Mucosa of stomach (tissue), 1 donor: Measurements from ENCODE around the gene TMEM270.

Source experiments
- H3K27me3 ChIP-seq: one replicate; pipeline ENCODE4 v1.7.0; 2013; ENCODE audit warnings: mild to moderate bottlenecking, low read length; ENCODE audit not compliant: control insufficient read depth, insufficient read depth
- H3K36me3 ChIP-seq: one replicate; pipeline ENCODE4 v1.7.0; 2013; ENCODE audit warnings: low read length; ENCODE audit not compliant: control insufficient read depth, insufficient read depth
- H3K4me1 ChIP-seq: one replicate; pipeline ENCODE4 v1.7.0; 2013; ENCODE audit warnings: mild to moderate bottlenecking, low read length; ENCODE audit not compliant: control insufficient read depth, insufficient read depth
- H3K4me3 ChIP-seq: one replicate; pipeline ENCODE4 v1.7.0; 2013; ENCODE audit warnings: low read length
- H3K9ac ChIP-seq: one replicate; pipeline ENCODE4 v1.7.0; 2013; ENCODE audit warnings: mild to moderate bottlenecking, low read length, moderate library complexity
- H3K9me3 ChIP-seq: one replicate; pipeline ENCODE4 v1.7.0; 2013; ENCODE audit warnings: mild to moderate bottlenecking, low read length, moderate library complexity; ENCODE audit not compliant: control insufficient read depth
- donor health status: Pancreatic carcinoma.

TMEM270 gene

GRCh38 chr7:73896454-73896853, 35.5 kb downstream of the TMEM270 start:
- Histone ChIP-seq H3K36me3 (no peaks in the 10 kb centered on the region), H3K27me3 (no peaks in the 10 kb centered on the region), H3K9me3 (no peaks in the 10 kb centered on the region), H3K4me1 (peaks cover 5% of the 10 kb centered on the region), H3K4me3 (no peak overlapping the region), H3K9ac (no peak overlapping the region)

- no peak overlapping the region for H3K9ac ChIP-seq
- no peaks in the 10 kb centered on the region for H3K9me3 ChIP-seq
- no peak overlapping the region for H3K4me3 ChIP-seq
- no peaks in the 10 kb centered on the region for H3K27me3 ChIP-seq
- H3K36me3 ChIP-seq: no peaks in the 10 kb centered on the region
- H3K4me1 ChIP-seq: peaks cover 5% of the 10 kb centered on the region
Measured at GRCh38 chr7:73899731-73900142, 38.8 kb downstream of the TMEM270 start.

- Histone ChIP-seq H3K36me3 (no peaks in the 10 kb centered on the region), H3K4me1 (peaks cover 5% of the 10 kb centered on the region), H3K27me3 (no peaks in the 10 kb centered on the region), H3K9me3 (no peaks in the 10 kb centered on the region), H3K9ac (no peak overlapping the region), H3K4me3 (no peak overlapping the region)
Measured at GRCh38 chr7:73900286-73900685, 39.3 kb downstream of the TMEM270 start.

GRCh38 chr7:73901231-73901822, 40.4 kb downstream of the TMEM270 start:
- no peaks in the 10 kb centered on the region for H3K36me3 ChIP-seq
- no peak overlapping the region for H3K9ac ChIP-seq
- no peaks in the 10 kb centered on the region for H3K27me3 ChIP-seq
- no peaks in the 10 kb centered on the region for H3K9me3 ChIP-seq
- no peak overlapping the region for H3K4me3 ChIP-seq
- H3K4me1 ChIP-seq: peaks cover 5% of the 10 kb centered on the region

GRCh38 chr7:73901823-73902597, 41.1 kb downstream of the TMEM270 start:
- Histone ChIP-seq H3K27me3 (no peaks in the 10 kb centered on the region), H3K9ac (no peak overlapping the region), H3K36me3 (no peaks in the 10 kb centered on the region), H3K4me3 (no peak overlapping the region), H3K4me1 (peaks cover 5% of the 10 kb centered on the region), H3K9me3 (no peaks in the 10 kb centered on the region)

- Histone ChIP-seq H3K27me3 (no peaks in the 10 kb centered on the region), H3K4me3 (no peak overlapping the region), H3K36me3 (no peaks in the 10 kb centered on the region), H3K9ac (no peak overlapping the region), H3K4me1 (peaks cover 5% of the 10 kb centered on the region), H3K9me3 (no peaks in the 10 kb centered on the region)
Measured at GRCh38 chr7:73903321-73904218, 42.6 kb downstream of the TMEM270 start.

GRCh38 chr7:73904219-73905137, 43.5 kb downstream of the TMEM270 start:
- no peak overlapping the region for H3K4me3 ChIP-seq
- no peaks in the 10 kb centered on the region for H3K27me3 ChIP-seq
- no peaks in the 10 kb centered on the region for H3K36me3 ChIP-seq
- H3K9me3 ChIP-seq: no peaks in the 10 kb centered on the region
- H3K4me1 ChIP-seq: peaks cover 5% of the 10 kb centered on the region
- no peak overlapping the region for H3K9ac ChIP-seq

- no peak overlapping the region for H3K9ac ChIP-seq
- no peak overlapping the region for H3K4me3 ChIP-seq
- H3K9me3 ChIP-seq: no peaks in the 10 kb centered on the region
- peaks cover 1% of the 10 kb centered on the region for H3K4me1 ChIP-seq
- no peaks in the 10 kb centered on the region for H3K27me3 ChIP-seq
- H3K36me3 ChIP-seq: no peaks in the 10 kb centered on the region
Measured at GRCh38 chr7:73905360-73905759, 44.4 kb downstream of the TMEM270 start.

- H3K4me1 ChIP-seq: no peaks in the 10 kb centered on the region
- no peaks in the 10 kb centered on the region for H3K9me3 ChIP-seq
- H3K27me3 ChIP-seq: no peaks in the 10 kb centered on the region
- no peak overlapping the region for H3K4me3 ChIP-seq
- no peaks in the 10 kb centered on the region for H3K36me3 ChIP-seq
- H3K9ac ChIP-seq: no peak overlapping the region
Measured at GRCh38 chr7:73906874-73907273, 45.9 kb downstream of the TMEM270 start.

- Histone ChIP-seq H3K27me3 (no peaks in the 10 kb centered on the region), H3K36me3 (no peaks in the 10 kb centered on the region), H3K4me1 (no peaks in the 10 kb centered on the region), H3K9me3 (no peaks in the 10 kb centered on the region), H3K4me3 (no peak overlapping the region), H3K9ac (no peak overlapping the region)
Measured at GRCh38 chr7:73907554-73908122, 46.7 kb downstream of the TMEM270 start.

GRCh38 chr7:73908123-73908611, 47.2 kb downstream of the TMEM270 start:
- Histone ChIP-seq H3K27me3 (no peaks in the 10 kb centered on the region), H3K9ac (no peak overlapping the region), H3K9me3 (no peaks in the 10 kb centered on the region), H3K36me3 (no peaks in the 10 kb centered on the region), H3K4me1 (no peaks in the 10 kb centered on the region), H3K4me3 (no peak overlapping the region)
